HT-29 (cell line): ENCODE results near the gene MMP24OS. TPM values are rescaled to one million over a fixed set of nuclear protein-coding genes. Genes with fewer than 3 reads are reported as not detected.
A peak's percentile ranks its signal among the peaks of the same experiment; 100 is the strongest.

ENCODE experiments used
- DNase-seq: peaks from one replicate; pipeline ENCODE4 v3.0.0-alpha.2; 2015; ENCODE audit warnings: low spot score
- total RNA-seq: library from RNA; depleted of rRNA; stranded (reverse); fragments of >200 nt; shearing (Covaris generic); gene quantifications from 2 replicates; pipeline ENCODE4 v1.2.3, GENCODE V29; 2014

MMP24OS gene
- total RNA-seq, 1 experiment from 2014 or later: 31.6 TPM

DNA sequence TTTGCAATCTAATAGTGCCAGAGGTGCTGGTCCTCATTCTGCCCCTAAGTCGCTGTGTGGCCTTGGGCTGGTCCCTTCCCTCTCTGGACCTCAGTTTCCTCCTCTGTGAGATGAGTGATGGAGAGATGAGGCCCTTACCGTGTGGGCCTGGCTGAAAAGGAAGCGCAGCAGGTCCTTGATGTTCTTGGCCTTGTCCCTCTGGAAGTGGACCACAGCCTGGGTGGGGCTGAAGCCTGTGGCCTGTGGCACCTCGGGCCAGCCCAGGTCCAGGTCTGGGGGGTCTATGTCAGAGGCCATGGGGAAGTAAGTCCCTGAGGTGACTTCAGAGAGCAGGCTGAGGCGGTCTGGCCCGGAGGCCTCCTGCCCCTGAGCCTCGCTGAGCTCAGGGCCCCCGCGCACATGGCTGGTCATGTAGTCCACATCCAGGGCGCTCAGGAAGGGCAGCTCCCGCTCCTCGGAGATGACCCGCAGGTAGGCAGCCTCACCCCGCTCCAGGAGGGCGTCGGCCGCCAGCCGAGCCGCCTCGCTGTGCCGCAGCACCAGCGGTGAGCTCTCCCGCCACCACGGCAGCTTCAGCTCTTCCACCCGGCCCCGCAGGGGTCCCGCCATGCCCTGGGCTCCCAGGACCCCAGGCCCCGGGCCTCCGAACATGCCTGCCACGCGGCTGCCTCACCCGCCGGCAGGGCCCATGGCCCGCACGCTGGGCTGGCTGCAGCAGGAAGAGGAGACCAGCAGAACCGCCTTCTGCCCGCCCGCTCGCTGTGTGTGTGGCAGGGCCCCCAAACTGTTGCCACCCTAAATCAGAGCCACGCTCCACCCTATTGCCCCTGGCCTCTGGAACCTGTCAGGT, 14.0 kb upstream of the MMP24OS start, which contains the start of gene FAM83C:
TSS of gene FAM83C (minus strand) at position 772 of the 850 bp plus-strand sequence. CDS start at position 651, 121 bp downstream.
- DNase-seq: no peak

- DNase-seq: no peak
These were observed 13.0 kb upstream of the MMP24OS start for GRCh38 chr20:35290887-35291417.

DNA sequence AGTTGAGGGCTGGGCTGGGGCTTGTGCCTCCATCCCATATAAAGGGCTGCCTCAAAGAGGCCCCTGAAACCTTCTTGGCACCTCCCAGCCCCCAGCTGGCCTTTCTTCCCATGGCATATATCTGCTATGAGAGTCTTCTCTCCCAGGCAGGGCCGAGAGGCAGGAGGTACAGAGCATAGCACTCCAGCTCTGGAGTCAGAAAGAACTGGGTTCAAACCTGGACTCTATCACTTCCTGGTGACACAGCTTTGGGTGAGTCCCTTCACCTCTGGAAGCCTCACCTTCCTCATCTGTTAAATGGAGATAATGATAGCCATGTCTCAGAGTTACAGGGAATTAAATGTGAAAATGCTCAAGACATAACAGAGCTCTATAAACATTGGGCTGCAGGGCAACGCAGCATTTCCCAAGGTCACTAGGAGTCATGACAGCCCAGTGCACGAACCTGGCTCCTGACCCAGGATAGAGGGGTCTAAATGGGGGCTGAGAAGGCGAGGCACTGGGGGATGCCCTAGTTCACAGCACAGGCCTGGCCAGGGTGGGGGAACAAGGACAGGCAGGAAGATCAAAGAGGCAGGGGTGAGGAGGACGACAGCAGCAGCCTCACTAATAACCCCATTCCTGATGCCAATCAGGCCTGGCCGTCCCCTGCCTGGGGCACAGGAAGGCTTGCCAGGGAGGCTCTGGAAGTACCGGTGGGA, 12.4 kb upstream of the MMP24OS start:
- no peak for DNase-seq

DNA sequence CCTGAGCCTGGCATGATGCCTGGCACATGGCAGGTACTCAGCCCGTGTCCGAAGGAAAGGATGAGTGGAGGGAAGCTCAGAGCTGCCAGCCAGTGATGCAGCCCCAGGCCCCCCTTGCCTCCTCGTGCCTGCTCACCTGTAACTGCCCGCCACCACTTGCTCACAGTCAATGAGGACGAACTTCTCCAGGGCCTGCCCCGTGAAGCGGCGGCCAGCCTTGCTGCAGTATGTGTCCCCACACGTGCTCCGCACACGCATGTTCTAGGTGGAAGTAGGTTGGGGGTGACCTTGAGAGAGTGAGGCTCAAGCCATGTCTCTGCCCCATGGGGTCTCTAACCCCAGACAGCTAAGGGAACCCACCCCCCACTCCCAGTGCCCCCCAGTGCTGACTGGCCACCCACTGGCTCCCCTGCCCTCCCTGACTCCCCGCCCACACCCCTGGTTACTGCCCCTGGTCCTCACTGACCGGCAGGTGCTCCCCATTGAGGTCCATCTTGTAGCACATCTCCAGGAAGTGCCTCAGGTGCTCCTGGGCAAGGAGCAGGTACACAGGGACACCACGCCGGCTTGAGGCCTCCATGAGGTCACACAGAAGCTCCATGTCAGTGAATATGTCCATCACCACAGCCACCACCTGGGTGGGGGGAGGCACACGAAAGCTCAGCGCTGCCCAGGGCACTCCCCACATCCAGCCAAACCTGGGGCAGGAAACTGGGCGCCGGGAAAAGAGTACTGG, 10.6 kb upstream of the MMP24OS start:
- no peak for DNase-seq

GRCh38 chr20:35287509-35288324, 9.8 kb upstream of the MMP24OS start:
- DNase-seq: no peak

GRCh38 chr20:35286899-35287508, 9.1 kb upstream of the MMP24OS start:
- DNase-seq: no peak

GRCh38 chr20:35286077-35286898, 8.4 kb upstream of the MMP24OS start:
- peak; percentile 50 for DNase-seq

GRCh38 chr20:35285806-35286076, 7.8 kb upstream of the MMP24OS start:
- no peak for DNase-seq

DNA sequence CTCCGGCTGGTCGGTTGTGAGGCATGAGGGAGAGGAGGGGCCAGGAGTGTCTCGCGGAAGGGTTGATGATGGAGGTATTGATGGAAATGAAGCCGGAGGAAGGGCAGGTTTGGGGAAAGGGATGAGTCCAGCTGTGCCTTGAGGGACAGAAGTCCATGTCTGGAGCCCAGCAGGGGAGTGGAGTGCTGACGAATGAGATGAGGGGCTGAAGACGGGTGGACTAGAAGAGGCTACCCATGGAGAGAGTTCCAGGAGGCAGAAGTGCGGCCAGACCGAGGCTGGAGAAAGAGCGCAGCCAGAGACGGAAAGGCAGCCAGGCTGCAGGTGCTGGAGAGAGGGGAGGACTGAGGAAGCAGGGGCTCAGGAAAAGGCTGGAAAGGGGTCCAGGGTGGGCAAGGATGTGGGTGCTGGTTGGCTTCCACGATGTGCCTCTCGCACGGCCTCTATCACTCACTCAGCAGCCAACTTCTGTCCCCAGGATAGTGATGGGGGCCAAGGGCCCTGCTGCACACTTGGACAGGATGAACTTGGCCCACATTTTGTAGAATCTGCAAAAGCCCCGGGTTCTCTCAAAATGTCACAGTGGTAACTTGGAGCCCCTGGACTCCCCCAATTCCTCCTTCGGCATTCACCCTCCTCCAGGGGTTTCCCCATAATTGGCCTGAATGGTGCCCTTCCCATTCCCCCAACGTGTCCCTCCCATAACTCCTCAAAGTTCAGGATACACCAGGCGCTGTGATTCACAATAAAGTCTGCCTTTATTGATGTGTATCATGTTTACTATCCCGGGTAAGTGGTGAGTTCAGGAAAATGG, 7.3 kb upstream of the MMP24OS start:
- no peak for DNase-seq

DNA sequence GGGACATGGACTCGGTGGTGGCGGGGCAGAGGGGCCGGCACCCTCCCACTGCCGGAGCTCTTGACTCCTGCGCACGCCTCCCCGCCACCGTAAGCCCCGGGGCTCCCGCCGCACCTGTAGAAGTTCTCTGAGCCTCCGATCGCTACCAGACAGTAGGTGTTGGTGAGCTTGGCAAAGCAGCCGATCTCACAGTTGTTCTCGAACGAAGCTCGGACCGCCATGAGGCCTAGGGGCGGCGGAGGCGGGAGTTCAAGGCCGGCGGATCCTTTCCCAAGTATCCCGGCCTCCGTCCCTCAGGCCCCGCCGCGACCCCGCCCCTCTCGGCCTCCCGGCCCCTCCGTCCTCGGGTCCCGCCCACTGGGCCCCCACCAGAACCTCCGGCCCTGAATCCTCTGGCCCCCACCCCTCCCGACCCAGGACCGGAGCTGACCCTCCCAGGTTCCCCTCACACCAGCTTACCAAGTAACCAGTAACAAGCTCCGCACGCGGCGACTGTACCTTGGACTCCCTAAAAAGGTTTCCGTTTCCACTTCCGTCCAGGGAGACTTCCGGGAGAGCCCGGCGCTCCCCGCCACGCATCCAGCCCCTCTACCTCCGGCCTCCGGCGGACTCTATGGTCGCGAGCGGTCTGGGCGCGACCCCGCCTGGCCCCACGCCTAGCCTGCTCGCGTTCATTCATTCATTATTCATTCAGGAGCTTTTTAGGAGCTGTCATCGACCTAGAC, 6.5 kb upstream of the MMP24OS start, which contains the start of gene EIF6:
TSS of gene EIF6 (minus strand) at position 506 of the 725 bp plus-strand sequence. CDS start at position 221, 285 bp downstream.
- DNase-seq: peak; percentile 98

- peak; percentile 49 for DNase-seq
These were observed 5.7 kb upstream of the MMP24OS start for GRCh38 chr20:35283441-35284266.

DNA sequence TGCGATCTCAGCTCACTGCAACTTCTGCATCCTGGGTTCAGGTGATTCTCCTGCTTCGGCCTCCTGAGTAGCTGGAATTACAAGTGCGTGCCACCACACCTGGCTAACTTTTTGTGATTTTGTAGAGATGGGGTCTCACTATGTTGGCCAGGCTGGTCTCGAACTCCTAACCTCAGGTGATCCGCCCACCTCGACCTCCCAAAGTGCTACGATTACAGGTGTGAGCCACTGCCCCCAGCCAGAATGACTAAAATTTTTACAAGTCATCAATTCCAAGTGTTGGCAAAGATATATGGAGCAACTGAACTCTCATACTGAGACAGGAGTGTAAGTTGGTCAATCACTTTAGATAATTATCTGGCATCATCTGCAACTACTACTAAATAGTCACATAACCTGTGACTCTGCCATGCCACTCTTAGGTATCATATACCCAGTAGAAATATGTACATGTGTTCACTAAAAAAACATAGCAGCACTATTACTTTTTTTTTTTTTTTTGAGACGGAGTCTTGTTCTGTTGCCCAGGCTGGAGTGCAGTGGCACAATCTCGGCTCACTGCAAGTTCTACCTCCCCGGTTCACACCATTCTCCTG, 3.7 kb upstream of the MMP24OS start:
- DNase-seq: no peak

DNA sequence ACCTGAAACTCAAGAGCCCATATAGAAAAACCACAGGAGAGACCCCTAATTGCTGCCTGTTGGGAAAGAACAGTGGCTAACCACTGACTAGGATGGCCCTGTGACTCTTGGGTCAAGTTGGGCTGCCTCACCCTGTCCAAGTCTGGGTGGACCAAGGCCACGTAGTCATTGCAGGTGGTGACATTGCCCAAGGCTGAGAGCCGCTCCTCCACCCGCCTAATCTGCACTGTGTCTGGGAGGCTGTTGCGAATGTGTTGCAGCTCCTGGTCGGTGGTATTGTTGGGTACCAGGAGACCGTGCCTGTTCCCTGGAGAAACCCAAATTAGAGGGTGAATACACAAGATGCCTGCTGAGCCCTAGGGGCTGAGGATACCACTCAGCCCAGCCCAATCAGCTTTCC, 2.6 kb upstream of the MMP24OS start:
- DNase-seq: no peak

- no peak for DNase-seq
These were observed 1.7 kb upstream of the MMP24OS start for GRCh38 chr20:35279533-35280174.

- DNase-seq: peak; percentile 84
These were observed 1.1 kb upstream of the MMP24OS start for GRCh38 chr20:35279040-35279439.

GRCh38 chr20:35277127-35277526, 795 bp downstream of the MMP24OS start:
- DNase-seq: no peak
